ENCODE measurements around the gene LIPT1. TPM values are rescaled to one million over a fixed set of nuclear protein-coding genes. Genes with fewer than 3 reads are reported as not detected.

Gene LIPT1
- total RNA-seq, 1 donor from 2014 or later: 3.6 TPM

DNA sequence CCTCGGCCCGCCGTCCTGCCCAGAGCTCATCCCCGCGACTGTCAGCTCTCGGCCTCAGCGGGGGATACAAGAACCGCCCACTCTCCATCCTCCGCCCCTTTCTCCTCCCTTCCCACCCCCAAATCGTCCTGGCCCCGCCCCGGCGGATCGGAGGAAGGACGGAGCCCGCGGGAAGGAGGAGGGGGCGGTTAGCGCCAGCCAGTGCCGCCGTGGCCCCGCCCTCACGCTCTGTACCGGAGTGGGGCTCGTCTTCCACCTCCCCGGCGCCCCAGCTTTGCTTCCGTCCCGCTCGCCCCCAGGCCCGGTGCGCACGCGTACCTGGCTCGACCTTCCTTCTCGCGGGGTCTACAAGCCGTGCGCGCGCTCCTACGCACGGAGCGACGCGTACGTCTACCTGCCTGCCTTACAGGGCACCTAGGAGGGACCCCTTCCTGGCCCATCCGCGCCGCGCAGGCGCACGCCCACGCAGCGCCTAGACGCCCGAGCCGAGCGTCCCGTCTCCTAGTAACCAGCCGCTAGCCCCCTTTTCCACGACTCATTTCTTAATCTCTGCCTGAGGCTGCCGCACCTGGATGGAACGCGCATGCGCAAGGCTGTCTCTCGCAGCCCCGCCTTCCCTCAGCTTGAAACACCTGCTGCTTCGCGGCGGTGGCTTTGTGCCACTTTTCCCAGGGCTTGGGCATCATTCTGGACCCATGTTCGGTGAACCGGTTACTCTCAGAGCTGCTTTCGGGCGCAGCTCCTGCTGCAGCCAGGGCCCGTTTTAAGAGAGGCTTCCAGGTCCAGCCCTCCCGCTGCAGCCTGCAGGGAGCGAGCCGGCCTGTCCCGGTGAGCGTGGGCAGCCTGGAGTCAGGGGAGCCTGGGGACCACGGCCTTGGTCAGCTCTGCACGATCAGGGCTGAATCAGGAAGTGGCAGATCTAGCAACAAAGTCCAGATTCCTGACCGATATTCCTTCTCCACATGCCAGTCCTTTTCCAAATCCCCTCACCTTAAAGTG, 13.4 kb upstream of the LIPT1 start, which contains the start of gene C2orf15:
Gene C2orf15 (plus strand): TSS at position 598 of the 999 bp plus-strand sequence. CDS start 8,852 bp downstream, outside the sequence.
- Mint-ChIP-seq H3K4me3 (ENCODE audit: unreplicated experiment) (peak within 1 kb of the TSS; percentile 95), H3K27ac (ENCODE audit: unreplicated experiment) (peak within 1 kb of the TSS; percentile 75), H3K36me3 (ENCODE audit: low read depth) (no peaks in the 10 kb centered on the region), H3K9me3 (ENCODE audit: low read depth) (no peaks in the 10 kb centered on the region), H3K27me3 (ENCODE audit: low read depth) (peaks cover 2% of the 10 kb centered on the region), H3K4me1 (ENCODE audit: low read depth) (peaks cover 11% of the 10 kb centered on the region)
- DNase-seq (ENCODE audit: low spot score): peak; percentile 95
- TF ChIP-seq, protein P1, sequence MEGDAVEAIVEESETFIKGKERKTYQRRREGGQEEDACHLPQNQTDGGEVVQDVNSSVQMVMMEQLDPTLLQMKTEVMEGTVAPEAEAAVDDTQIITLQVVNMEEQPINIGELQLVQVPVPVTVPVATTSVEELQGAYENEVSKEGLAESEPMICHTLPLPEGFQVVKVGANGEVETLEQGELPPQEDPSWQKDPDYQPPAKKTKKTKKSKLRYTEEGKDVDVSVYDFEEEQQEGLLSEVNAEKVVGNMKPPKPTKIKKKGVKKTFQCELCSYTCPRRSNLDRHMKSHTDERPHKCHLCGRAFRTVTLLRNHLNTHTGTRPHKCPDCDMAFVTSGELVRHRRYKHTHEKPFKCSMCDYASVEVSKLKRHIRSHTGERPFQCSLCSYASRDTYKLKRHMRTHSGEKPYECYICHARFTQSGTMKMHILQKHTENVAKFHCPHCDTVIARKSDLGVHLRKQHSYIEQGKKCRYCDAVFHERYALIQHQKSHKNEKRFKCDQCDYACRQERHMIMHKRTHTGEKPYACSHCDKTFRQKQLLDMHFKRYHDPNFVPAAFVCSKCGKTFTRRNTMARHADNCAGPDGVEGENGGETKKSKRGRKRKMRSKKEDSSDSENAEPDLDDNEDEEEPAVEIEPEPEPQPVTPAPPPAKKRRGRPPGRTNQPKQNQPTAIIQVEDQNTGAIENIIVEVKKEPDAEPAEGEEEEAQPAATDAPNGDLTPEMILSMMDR (IDR thresholded peaks at IDR 0.05): no peak

DNA sequence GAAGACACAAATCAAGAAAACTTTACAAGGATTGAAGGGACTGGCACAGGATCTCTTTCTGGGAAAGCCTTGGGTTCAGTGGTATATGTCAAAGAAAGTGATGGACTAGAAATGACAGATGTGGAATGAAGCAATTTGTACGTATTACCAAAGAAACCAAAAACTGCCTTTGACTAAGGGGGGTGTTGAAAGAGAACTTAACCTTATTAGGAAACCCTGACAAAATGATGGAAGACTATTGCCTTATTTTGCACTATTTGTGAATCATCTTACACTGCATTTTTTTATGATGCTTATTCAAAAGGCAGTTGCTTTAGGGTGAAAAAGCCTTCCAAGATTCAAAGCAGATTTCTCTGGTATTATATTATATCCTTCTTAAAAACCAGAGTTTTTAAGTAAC, 4.1 kb upstream of the LIPT1 start:
- Mint-ChIP-seq H3K9me3 (ENCODE audit: low read depth) (no peaks in the 10 kb centered on the region), H3K27ac (ENCODE audit: unreplicated experiment) (no peak overlapping the region), H3K36me3 (ENCODE audit: low read depth) (no peaks in the 10 kb centered on the region), H3K4me1 (ENCODE audit: low read depth) (peaks cover 16% of the 10 kb centered on the region), H3K4me3 (ENCODE audit: unreplicated experiment) (no peak overlapping the region), H3K27me3 (ENCODE audit: low read depth) (no peaks in the 10 kb centered on the region)
- no peak for DNase-seq (ENCODE audit: low spot score)
- TF ChIP-seq, protein P1 (IDR thresholded peaks at IDR 0.05): no peak

DNA sequence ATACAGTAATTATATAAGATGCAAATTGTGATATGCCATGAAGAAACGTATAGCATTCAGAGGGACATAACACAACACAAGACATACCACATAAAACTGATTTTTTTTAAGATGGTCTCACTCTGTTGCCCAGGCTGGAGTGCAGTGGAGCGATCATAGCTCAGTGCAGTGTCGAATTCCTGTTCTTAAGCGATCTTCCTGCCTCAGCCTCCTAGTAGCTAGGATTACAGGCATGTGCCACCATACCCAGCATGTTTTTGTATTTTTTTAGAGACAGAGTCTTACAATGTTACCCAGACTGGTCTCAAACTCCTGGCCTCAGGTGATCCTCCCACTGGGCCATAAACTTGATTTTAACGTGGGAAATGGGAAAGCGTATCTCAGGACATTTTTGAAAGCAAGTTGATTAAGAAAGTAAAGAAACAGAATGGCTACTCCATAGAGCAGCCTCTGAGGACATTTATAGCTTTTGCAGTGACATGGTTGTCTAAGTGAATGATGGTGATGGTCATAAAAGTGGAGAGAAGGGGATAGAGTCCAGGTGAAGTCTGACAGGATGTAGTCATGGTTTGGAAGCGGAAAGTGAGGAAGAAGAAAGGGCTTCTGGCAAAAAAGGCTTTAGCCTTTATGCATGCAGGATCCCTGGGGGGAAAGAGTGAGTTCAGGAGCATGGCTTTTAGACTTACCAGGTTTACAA, 2.4 kb upstream of the LIPT1 start:
- DNase-seq (ENCODE audit: low spot score): no peak
- TF ChIP-seq, protein P1 (IDR thresholded peaks at IDR 0.05): no peak
- Mint-ChIP-seq H3K27me3 (ENCODE audit: low read depth) (no peaks in the 10 kb centered on the region), H3K4me1 (ENCODE audit: low read depth) (peaks cover 23% of the 10 kb centered on the region), H3K9me3 (ENCODE audit: low read depth) (no peaks in the 10 kb centered on the region), H3K36me3 (ENCODE audit: low read depth) (peaks cover 3% of the 10 kb centered on the region), H3K4me3 (ENCODE audit: unreplicated experiment) (no peak overlapping the region), H3K27ac (ENCODE audit: unreplicated experiment) (no peak overlapping the region)

DNA sequence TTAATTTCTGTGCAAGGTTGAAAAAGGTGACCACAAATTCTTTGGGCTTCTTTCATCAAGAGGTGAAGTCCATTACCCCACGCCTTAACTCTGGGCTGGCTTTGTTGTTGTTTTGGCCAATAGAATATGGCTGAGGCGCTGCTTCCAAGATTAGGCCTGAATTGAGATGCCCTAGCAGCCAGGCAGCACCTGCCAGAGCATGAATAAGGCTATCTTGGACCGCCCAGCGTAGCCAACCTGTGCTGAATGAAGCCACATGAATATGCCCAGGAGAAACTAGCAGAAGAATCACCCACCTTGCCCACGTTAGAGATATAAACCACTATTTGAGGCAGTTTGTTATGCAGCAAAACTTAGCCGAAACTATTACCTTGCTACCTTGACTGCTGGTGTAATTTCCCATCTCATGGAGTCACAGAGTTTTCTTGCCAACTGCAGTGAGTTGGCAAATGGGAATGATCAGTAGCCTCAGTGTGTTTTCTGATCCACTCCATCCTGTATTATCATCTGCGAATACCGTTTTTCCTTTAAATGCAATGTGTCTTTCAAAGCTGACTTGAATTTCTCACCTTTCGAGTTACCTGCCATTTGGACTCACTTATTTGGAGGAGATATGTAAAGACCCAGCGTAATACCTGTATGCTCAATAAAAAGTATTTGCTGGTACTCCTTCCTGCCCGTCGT, 704 bp upstream of the LIPT1 start:
- H3K27me3 Mint-ChIP-seq (ENCODE audit: low read depth): no peaks in the 10 kb centered on the region
- H3K9me3 Mint-ChIP-seq (ENCODE audit: low read depth): no peaks in the 10 kb centered on the region
- TF ChIP-seq, protein P1 (IDR thresholded peaks at IDR 0.05): no peak
- peaks cover 23% of the 10 kb centered on the region for H3K4me1 Mint-ChIP-seq (ENCODE audit: low read depth)
- peak overlapping the region; percentile 93 for H3K4me3 Mint-ChIP-seq (ENCODE audit: unreplicated experiment)
- H3K36me3 Mint-ChIP-seq (ENCODE audit: low read depth): peaks cover 3% of the 10 kb centered on the region
- peak overlapping the region; percentile 85 for H3K27ac Mint-ChIP-seq (ENCODE audit: unreplicated experiment)
- DNase-seq (ENCODE audit: low spot score): no peak

DNA sequence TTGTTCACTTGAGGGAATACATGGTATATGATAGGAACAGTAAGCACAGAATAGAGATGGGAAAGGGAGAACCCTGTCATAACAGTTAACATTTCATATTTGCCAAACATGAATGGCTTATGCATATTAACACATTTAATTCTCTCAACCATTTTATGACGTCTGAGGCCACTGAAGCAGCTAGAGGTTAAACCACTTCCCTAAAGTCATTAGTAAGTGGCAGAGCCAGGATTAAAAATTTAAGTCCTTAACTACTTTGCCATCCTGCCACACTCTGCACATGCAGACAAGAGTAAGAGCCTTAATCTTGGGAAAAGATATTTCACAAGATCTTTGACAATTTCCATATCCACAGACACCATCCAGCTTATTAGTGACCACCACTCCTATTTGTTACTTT, 2.1 kb downstream of the LIPT1 start:
- DNase-seq (ENCODE audit: low spot score): no peak
- Mint-ChIP-seq H3K4me1 (ENCODE audit: low read depth) (peaks cover 23% of the 10 kb centered on the region), H3K4me3 (ENCODE audit: unreplicated experiment) (no peak overlapping the region), H3K9me3 (ENCODE audit: low read depth) (no peaks in the 10 kb centered on the region), H3K27ac (ENCODE audit: unreplicated experiment) (no peak overlapping the region), H3K27me3 (ENCODE audit: low read depth) (no peaks in the 10 kb centered on the region), H3K36me3 (ENCODE audit: low read depth) (peaks cover 3% of the 10 kb centered on the region)
- TF ChIP-seq, protein P1 (IDR thresholded peaks at IDR 0.05): no peak
